Activated T-cell treated with anti-CD3 and anti-CD28 coated beads, Interleukin-2, amount 50 U/mL, for 48 hours (primary cell): ENCODE data around the gene CYP4A22.
"Not testable (repeated sequence)": the region's sequence is repeated elsewhere in the genome, so short reads cannot be mapped to it uniquely, and the experiment has no call there.

Experiments
- DNase-seq, 2 experiments: peaks; one replicate each; pipeline ENCODE4 v3.0.0-alpha.2; 2020

CYP4A22 gene

GRCh38 chr1:47186267-47187185 lies 49.3 kb downstream of the CYP4A22 start:
- no peak for DNase-seq

GRCh38 chr1:47187231-47187925 lies 50.1 kb downstream of the CYP4A22 start:
- DNase-seq: peak in 1 of 2 experiments; percentile 7

- DNase-seq: no peak
Measured at GRCh38 chr1:47187926-47188250, 50.6 kb downstream of the CYP4A22 start.

- DNase-seq: peak in 1 of 2 experiments; percentile 9
Measured at GRCh38 chr1:47188791-47189785, 51.8 kb downstream of the CYP4A22 start.

- DNase-seq: peak; percentile 9 to 10
Measured at GRCh38 chr1:47189844-47190508, 52.7 kb downstream of the CYP4A22 start, which contains the start of gene PDZK1IP1. Gene PDZK1IP1, minus strand, starts transcription at chr1:47190036. Its CDS starts 104 bp downstream, at chr1:47189932.

GRCh38 chr1:47190509-47190855 lies 53.2 kb downstream of the CYP4A22 start:
- DNase-seq: peak in 1 of 2 experiments; percentile 10

- no peak for DNase-seq
Measured at GRCh38 chr1:47190857-47191256, 53.6 kb downstream of the CYP4A22 start.

GRCh38 chr1:47191940-47192457 lies 54.8 kb downstream of the CYP4A22 start:
- DNase-seq: peak; percentile 9 to 10

- DNase-seq: peak; percentile 80 to 81
Measured at GRCh38 chr1:47192458-47193384, 55.5 kb downstream of the CYP4A22 start.

- DNase-seq: peak in 1 of 2 experiments; percentile 4
Measured at GRCh38 chr1:47193496-47193895, 56.3 kb downstream of the CYP4A22 start.

GRCh38 chr1:47194311-47194710 lies 57.1 kb downstream of the CYP4A22 start:
- peak in 1 of 2 experiments; percentile 9 for DNase-seq

- DNase-seq: not testable (repeated sequence)
Measured at GRCh38 chr1:47195981-47196380, 58.7 kb downstream of the CYP4A22 start.

- DNase-seq: no peak
Measured at GRCh38 chr1:47196622-47197021, 59.4 kb downstream of the CYP4A22 start.

- no peak for DNase-seq
Measured at GRCh38 chr1:47198214-47198613, 61.0 kb downstream of the CYP4A22 start.
